NT2/D1 (cell line): ENCODE measurements around the gene CACNA1C.

Experiments
- YY1 ChIP-seq: IDR thresholded peaks from 2 replicates; pipeline ENCODE4 v1.6.1; 2011; ENCODE audit not compliant: insufficient read length, insufficient read depth
- ZNF274 ChIP-seq: IDR thresholded peaks from 2 replicates; pipeline ENCODE4 v1.6.1; 2011; ENCODE audit warnings: mild to moderate bottlenecking, low read depth, low read length

- no peak for TF ChIP-seq YY1
- no peak for TF ChIP-seq ZNF274
Observed at GRCh38 chr12:2035431-2036055, 17.2 kb upstream of the CACNA1C start.
